ENCODE results near the gene RPL13. TPM values are rescaled to one million over a fixed set of nuclear protein-coding genes. Genes with fewer than 3 reads are reported as not detected.
A peak's percentile ranks its signal among the peaks of the same experiment; 100 is the strongest.

RPL13 gene
- total and polyA plus RNA-seq, 2 of the 13 experiments (the other 11 are each of a cell fraction or from before 2014, with no cell fraction given), result 2,988 to 4,411 TPM

GRCh38 chr16:89581861-89582563 is 21.5 kb downstream of the RPL13 start (continued):
- TF ChIP-seq ZNF710 (CRISPR knock-in tag; IDR thresholded peaks at IDR 0.05; ENCODE audit: borderline replicate concordance) (no peak), ZMYM3 (CRISPR knock-in tag; IDR thresholded peaks at IDR 0.05) (peak; percentile 53; the same call in 1 of the 2 replicates), MTF2 (CRISPR knock-in tag; IDR thresholded peaks at IDR 0.05; ENCODE audit: borderline replicate concordance) (no peak), MXD4 (CRISPR knock-in tag; IDR thresholded peaks at IDR 0.05) (no peak), NR3C1 (CRISPR knock-in tag; IDR thresholded peaks at IDR 0.05) (no peak), HNF4G (IDR thresholded peaks at IDR 0.05; ENCODE audit: borderline replicate concordance, low read depth, low read length) (0 out of 2 replicates have a peak, but pooled peaks have one; percentile 48), HNF4G (CRISPR knock-in tag; IDR thresholded peaks at IDR 0.05; ENCODE audit: borderline replicate concordance, low read depth) (peak; percentile 12; the same call in 1 of the 2 replicates), HMG20A (CRISPR knock-in tag; IDR thresholded peaks at IDR 0.05; ENCODE audit: borderline replicate concordance) (peak; percentile 37; the same call in 1 of the 2 replicates), ARID4A (CRISPR knock-in tag; IDR thresholded peaks at IDR 0.05; ENCODE audit: borderline replicate concordance) (peak; percentile 59; the same call in 1 of the 2 replicates), ZNF839 (CRISPR knock-in tag; IDR thresholded peaks at IDR 0.05; ENCODE audit: borderline replicate concordance) (no peak), KLF13 (CRISPR knock-in tag; IDR thresholded peaks at IDR 0.05) (no peak), NR2F2 (IDR thresholded peaks at IDR 0.05; ENCODE audit: borderline replicate concordance, low read depth) (peak; percentile 95), ZNF350 (CRISPR knock-in tag; IDR thresholded peaks at IDR 0.05; ENCODE audit: borderline replicate concordance, low read depth) (peak; percentile 16; the same call in 1 of the 2 replicates), ZNF570 (CRISPR knock-in tag; IDR thresholded peaks at IDR 0.05; ENCODE audit: borderline replicate concordance) (no peak), MTF1 (CRISPR knock-in tag; IDR thresholded peaks at IDR 0.05) (no peak), NR2C2 (CRISPR knock-in tag; IDR thresholded peaks at IDR 0.05; ENCODE audit: borderline replicate concordance) (peak; percentile 95), HMGXB4 (CRISPR knock-in tag; IDR thresholded peaks at IDR 0.05; ENCODE audit: borderline replicate concordance in 1 of 2, low read depth in 1 of 2) (no peak), HNRNPH1 (optimal IDR thresholded peaks at IDR 0.05; ENCODE audit: low read depth, low read length) (no peak), TFDP2 (CRISPR knock-in tag; IDR thresholded peaks at IDR 0.05) (no peak)
